HG03025 (cell line): ENCODE results near the gene ADI1.
"Not testable (repeated sequence)": the region's sequence is repeated elsewhere in the genome, so short reads cannot be mapped to it uniquely, and the experiment has no call there.

Experiments used
- ATAC-seq: cut with Tn5 transposase; IDR thresholded peaks from one replicate; pipeline ENCODE4 v1.9.1; 2021; ENCODE audit warnings: mild to moderate bottlenecking, moderate library complexity; ENCODE audit not compliant: unreplicated experiment, low FRiP score

ADI1 gene

DNA sequence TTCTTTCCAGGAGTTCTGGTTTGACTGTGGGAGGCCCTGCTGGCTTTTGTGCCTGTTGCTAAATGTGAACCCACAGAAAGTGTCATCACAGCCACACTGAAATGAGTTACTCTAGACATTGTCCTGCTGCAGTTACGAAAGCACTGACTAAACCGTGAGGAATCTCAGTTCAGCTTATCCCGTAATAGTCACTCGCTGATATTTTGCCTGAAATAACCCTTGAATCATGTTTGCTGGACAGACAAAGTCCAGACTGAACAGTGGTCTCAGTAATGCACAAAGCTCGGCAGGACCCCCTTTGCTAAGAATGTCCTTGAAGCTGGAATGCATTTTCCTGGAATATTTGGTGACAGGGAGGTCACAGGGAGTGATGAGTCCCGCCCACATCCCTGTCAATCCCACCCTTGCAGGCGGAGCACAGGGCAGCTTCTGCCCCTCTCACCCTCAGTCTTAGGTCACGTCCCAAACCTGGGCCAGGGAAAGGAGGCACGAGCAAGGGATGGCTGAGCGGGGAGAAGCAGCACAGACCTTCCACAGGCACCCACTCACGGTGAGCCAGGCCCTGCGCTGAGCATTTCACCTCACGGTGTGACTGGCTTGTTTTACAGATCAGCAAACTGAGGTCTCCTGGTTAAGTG lies 53.4 kb downstream of the ADI1 start:
- no peak for ATAC-seq

DNA sequence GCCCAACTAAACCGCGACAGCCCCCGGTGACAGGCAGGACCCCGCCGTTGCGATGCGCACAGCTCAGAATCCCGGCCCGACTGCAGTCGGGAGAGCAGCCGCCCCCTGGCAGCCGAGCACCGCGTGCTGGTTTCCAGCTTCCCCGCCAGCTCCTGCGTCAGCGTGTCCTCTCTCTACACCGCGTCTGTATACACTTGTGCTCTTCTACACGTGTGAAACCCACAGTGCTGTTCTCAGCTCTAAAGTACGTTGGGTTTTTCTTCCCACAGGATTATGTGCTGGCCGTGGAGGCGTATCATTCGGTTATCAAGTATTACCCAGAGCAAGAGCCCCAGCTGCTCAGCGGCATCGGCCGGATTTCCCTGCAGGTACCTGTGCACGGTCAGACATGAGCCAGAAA lies 54.0 kb downstream of the ADI1 start:
- ATAC-seq: no peak

DNA sequence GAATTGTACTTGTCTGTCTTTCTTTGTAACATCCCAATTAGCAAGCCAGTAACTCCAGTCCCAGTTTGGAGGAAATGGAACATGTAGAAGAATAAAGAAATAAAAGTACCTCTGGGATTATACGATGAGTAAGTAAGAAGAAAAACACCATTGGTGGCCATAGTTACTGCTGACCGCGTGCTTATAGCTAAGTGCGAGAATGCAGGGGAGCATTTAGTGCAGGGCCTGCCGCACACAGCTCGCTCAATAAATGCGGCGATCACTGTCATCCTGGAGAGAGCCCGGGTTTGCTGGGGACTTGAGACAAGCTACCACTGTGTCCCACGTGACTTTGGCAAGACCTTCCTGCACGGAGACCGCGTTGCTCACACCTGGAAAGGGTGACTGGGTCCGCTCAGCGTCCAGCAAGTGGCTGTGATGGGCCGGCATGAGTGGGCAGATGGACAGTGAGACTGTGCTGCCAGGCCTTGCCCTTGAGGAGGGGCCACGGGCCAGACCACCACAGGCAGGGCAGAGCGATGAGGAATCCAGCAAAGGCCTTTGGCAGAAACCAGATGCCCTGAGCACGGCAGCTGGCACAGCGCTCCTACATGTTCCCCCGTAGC lies 54.8 kb downstream of the ADI1 start:
- ATAC-seq: no peak

DNA sequence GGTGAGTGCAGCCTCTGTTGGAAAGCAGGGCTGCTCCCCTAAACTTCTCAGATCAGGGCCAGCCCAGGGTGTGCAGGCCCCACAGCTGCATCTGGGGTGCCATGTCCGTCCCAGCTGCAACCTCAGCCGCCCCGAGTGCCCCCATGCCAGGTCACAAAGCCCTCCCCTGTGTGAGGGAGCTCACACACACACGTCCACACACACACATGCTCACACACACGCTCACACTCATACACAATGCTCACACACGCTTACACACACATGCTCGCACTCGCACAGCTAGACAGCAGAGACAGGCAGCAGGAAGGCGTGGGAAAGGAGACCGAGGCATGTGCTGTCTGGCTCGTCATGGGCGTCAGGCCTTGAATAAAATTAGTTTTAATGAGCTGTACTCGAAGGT lies 55.4 kb downstream of the ADI1 start:
- no peak for ATAC-seq

DNA sequence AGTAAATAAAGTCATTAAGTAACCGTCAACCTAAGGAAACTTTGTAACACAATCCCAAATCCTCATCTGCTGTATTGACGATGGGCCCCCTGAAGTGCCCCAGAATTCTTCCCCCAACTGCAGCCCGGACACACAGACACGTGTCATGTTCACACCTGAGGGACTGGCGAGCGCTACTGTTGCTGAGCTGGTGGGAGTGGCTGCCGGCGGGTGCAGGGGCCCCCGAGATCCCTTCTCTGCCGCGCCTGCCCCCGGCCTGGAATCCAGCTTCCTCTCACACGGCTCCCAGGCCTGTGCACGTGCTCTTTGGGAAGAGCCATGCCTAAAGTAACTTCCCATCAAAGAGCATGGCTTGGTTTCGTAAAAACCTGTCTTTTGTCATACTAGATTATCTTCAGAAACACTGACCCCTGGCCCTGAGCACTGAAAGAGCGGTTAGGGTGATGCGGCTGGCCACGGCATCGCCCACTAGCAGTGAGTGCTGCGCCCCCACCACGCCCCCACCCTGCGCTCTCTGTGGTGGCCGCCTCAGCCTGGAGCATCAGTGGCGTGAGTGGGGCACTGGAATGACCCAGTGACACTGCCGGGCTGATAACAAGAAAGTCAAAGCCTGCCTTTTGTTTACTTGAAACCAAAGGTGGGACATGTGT lies 56.0 kb downstream of the ADI1 start:
- ATAC-seq: no peak

DNA sequence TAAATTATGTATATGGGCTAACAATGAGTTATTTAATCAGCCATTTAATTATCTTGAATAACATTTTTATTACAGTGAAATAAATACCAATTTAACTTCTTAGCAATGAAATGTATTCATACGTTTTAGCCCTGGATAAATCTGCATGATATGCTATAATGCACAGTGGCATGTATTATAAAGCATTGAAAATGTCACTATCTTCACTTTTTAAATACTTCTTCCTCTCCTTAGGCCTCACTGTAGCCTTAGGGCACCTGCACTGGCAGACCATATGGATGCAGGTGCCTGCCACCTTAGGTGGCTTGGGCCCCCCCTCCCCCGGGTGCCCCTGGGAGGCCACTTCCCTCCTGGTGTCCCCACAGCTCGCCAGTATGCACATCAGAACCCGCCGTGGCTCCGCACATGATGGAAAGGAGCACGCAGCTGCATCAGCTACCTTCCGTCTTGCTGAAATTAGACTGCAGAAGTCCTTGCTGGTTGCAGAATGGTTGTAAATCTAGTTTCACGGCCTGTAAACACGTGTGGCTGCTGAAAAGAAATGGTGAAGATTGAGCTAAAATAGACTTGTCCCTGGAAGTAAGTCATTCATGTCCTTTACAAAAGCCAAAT lies 56.7 kb downstream of the ADI1 start:
- no peak for ATAC-seq

DNA sequence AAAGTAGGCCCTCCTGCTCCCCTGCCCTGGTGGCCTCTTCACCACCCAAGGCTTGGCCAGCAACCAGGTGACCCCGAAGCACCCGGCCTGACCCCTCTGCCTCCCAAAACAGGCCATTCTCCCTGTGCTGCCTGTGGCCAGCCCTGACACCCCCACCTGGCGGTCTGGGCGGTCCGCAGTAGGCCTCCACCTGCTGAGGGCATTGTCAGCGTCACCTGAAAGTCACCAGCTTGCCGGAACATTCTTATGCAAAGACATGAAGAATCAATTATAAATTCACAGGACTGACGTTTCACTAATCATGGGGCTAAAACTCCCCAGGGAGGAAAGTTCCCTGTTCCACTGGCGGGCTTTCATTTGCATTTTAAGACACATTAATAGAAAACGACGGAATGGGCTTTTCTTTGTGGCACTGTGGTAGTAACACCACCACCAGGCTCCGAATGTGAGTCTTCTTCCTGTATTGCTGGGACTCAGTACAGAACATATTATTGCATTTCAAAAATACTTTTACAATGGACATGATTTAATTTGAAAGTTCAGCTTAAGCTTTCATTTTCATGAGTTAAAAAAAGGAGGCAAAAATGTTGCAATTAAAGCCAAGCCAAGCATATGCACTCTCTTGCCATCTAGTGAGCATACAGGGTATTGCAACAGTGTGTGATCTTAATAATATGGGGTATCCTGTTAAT lies 57.4 kb downstream of the ADI1 start:
- ATAC-seq: peak; percentile 47

DNA sequence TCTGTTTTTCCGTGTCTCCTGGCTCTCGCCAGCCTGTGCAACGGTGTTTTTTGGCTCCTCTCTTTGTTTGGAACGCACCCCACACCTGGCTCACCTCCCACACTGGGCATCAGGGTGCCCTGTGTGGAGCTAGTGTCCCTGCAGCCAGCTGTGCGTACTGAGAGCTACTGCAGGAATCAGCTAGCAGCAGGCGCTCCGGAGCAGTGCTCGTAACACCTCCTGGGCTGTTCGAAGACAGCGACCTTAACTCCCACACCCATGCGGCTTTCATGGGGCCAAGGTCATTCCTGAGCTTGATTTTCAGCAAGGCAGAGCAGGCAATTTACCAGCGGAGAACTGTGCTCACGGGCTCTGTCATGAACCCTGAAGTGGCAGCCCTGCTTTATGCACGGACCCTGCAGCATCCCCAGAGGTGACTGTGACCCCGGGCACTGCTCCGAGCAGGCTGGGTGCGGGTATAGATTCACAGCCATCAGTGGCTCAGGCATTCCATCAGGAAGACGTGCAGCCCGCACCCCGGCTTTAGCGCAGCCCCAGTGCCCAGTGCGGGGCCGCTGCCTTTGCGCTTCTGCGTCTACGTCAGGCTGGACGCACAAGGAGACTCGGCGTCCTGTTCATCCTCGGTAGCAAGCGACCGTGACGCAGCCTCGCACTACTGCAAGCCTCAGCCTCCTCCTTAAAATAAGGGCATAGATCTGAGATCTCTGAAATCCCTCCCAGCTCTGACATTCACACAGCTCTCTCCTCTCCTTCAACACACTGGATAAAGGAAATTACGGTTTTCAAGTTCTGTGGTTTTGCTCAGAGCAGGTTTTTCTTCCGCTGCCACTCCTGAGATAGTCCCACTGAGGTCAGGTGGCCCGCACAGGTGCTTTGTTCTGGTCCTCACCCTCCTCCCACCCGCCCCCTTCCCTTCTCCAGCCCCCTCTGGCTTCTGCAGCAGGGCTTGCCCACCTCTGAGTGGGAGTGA lies 58.2 kb downstream of the ADI1 start:
- ATAC-seq: no peak

DNA sequence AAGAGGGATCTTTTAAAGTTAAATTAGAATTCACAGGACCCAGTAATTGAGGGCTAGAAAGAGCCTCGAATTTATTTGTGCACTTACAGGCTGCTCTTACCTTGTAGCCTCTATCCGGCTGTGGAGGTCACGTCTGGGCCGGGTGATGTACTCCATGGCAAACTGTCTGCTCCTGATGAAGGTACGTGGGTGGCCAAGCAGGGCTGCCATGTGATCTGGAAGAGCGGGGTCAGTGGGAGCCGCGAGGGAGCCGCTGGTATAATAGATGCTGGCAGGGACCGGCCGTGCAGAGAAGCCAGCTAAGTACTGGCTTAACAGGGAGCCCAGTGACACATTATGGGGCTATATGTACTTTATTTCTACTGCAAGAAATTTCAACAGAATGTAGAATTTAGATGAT lies 59.2 kb downstream of the ADI1 start:
- ATAC-seq: no peak

DNA sequence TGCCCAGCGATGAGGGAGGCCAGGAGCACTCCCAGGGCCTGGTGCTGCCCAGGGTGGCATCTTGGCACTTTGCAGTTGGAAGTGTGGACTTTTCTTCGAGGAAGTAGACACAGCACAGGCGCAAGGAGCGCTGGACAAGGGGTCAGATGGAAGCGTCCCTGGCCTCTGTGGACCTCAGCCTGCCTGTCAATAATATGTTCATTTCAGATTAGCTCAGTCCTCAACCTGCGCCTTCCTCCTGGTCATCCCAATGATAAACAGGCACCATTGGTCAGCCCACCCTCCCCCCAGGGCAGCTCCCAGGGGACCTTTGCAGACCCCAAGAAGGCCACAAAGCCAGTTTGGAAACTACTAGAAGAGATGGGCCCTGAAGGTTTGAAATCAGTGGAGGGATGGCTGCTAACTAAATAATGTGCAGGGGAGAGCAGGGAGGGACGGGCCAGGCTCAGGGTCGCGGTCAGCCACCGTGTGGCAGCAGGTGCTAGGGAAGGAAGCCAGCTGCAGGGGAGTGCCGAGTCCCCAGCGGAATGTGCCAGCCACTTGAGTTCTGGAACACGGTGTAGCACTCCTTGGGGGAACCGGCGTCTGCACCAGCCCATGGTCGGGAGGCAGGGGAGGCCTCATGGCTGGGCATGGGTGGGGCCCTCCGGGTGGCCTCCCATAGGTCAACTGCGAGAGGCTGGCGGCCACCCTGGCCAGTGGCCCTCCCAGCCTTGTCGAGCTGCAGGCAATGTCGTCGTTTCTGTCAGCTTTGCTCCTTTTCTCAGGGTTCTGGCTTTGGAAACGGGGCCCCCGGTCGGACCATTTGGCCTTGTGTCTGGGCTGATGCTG lies 59.9 kb downstream of the ADI1 start:
- ATAC-seq: no peak

DNA sequence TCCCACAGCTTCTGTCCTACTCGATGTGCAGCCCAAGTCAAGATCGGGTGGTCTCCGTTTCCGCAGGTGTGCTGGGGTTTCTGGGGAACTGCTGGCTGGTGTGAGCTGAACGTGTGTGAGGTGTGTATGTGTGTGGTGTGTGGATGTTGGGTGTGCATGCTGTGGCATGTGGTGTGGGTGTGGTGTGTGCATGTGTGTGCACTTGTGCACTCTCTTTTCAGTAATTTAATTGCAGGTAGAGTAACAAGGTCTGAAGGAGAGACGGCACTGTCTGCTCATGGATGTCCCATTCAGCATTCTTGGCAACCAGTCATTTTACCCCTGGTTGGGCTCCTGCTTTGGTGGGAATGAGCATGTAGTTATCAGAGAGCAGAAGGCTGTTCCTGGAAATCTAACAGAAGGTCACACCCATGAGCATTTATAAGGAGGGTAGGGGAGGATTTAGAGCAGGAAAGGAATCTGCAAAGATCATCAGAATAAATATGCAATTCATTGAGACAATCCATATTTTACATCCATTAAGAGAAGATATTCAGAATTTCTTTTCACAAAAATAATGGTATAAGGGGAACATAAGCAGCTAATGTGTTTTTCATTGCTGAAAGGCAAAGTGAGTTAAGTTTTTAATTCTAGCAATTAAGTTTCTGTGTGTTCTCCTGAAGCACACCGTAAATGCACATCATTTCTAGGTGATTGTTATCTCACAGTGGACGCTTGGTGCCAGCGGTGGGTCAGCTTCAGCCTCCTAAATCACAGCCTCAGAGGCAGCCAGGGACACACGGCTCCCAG lies 60.7 kb downstream of the ADI1 start:
- no peak for ATAC-seq

DNA sequence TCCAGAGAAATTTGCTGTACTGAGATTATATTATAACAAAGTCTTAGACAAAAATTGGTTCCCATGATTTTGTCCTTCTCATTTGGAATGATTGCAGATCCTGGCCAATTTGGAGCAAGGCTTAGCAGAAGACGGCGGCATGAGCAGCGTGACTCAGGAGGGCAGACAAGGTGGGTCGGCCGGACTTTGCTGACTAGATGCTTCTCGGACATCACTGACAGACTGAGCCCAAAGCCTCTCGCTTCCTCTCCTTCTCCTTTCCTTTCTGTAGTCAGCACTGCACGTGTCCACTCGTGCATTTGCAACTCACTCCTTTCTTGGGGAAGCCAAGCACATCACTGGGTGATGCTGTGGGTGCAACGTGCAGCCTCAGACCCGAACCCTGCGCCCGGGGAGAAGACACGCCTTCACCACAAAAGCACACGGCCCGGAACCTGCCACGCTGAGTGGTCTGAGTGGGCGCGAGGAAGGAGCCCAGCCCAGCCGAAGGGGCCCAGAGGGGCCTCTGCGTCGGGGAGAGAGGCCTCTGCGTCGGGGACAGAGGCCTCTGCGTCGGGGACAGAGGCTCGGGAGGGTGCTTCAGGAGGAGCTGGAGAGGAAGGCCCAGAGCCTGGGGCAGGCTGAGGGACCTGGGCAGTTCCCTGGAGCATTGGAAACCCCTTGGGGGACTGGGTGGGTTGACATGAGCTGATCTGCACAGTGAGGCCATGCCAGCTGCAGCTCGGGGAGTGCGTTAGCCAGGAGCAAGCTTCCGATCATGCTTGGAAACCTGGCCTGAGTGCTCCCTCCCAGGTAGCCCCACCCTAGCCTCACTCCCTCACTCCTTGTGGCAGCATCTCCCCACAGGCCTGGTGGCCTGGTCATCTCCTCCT lies 61.6 kb downstream of the ADI1 start:
- no peak for ATAC-seq

DNA sequence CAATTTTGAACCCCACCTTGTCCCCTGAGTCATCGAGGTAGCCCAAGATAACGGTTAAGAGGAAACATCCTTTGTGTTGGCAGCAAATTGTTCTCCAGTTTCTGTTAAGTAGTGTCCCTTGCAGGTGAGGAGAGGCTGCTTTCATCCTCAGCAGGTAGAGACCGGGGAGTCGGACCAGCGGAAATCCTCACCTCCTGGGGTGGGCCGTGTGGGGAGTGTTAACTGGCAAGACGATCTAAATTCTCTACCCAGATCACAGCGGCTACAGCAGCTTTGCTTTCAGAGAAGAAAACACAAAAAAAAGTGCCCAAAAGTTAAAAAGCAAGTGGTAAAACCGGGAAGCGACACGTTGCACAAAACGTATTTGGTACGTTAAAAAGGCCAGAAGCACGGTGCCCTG lies 63.2 kb downstream of the ADI1 start:
- ATAC-seq: no peak

DNA sequence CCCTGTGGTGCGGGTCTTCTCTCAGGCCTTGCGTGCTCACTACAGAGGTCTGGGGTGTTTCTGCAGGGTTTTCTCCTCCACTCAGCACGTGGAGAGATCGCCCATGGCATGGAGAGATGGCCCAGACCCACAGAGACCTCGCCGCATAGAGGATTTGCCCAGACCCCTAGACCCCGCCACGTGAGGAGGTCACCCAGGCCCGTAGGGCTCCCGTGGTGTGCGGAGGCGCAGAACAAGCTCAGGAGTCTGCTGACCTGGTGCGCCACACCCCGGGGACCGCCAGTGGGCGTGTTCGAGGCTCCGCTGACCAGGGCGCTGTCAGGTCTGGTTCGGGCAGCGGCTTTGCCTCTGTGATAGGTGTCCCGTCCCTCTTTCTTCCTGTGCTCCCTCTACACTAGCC lies 64.5 kb downstream of the ADI1 start:
- no peak for ATAC-seq

DNA sequence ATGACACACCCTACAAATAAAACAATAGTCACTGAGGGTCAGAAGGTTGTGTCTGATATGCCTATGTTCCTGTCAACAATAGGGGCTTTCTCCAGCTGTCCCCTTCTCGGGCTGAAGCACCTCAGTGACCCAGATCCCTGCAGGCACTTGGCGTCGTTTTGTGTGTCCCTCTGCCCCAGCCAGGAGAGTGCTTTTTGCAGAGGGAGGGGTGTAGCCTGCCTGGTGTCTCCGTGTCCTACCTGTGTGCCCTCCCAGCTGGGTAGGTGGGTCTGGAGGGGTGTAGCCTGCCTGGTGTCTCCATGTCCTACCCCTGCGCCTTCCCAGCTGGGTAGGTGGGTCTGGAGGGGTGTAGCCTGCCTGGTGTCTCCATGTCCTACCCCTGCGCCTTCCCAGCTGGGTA lies 65.3 kb downstream of the ADI1 start:
- ATAC-seq: not testable (repeated sequence)

DNA sequence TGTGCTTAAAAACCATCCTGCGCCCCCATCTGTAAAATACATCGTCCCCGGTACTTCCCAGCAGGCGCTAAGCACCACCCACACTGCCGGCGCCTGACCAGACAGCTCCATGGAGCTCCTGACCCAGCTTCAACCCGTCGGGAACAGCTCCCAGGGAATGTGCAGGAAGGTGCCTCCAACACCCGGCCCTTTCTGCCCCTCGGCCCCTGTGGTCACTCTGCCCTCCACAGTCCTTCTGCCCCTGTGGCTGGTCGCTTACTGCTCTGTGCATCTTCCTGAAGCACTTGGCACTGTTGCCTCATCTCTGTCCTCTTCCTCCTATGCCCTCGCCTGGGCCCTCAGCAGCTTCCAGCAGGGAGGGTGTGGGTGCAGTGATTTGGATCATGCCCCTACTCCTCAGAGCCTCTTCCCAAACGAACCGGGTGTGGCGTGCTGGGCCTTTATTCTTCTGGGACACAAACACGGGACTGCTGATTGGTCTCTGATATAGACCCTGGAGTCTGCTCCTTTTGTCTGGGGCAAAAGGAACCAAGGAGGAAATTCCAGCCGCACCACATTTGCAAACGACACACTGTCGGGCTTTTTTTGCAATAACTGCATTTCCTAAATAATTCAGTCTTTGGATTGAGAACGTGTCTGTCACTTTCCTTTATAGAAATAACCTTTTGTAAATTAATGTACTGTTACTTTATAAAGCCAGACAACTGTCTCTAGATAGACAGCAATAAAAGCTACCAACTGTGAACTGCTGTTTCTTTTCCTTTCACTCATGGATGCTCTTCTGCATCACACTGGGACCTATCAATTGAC lies 65.9 kb downstream of the ADI1 start:
- ATAC-seq: no peak
